ENCODE measurements around the gene NKIRAS1. TPM values are rescaled to one million over a fixed set of nuclear protein-coding genes. Genes with fewer than 3 reads are reported as not detected.

The NKIRAS1 gene
- total RNA-seq, 1 experiment from 2014 or later: 7.7 TPM

DNA sequence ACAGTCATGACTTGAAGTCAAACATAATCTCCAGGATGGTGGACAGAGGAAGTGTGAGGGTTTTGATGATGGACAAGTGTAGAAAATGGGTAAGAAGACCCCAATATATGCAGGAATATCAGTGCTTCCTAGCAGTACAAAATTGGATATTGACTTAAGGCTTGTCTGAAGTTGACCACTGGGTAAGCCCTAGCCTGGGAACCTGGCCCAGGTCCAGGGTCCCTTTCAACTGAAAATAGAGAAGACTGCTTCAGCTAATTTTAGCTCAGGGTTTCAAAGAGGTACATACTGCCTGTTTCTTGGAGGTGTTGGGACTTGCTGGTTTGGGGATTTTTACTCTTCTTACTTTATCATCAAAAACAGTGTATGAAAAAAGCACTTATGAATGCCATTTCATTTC lies 33.0 kb upstream of the NKIRAS1 start:
- TF ChIP-seq, protein P1, sequence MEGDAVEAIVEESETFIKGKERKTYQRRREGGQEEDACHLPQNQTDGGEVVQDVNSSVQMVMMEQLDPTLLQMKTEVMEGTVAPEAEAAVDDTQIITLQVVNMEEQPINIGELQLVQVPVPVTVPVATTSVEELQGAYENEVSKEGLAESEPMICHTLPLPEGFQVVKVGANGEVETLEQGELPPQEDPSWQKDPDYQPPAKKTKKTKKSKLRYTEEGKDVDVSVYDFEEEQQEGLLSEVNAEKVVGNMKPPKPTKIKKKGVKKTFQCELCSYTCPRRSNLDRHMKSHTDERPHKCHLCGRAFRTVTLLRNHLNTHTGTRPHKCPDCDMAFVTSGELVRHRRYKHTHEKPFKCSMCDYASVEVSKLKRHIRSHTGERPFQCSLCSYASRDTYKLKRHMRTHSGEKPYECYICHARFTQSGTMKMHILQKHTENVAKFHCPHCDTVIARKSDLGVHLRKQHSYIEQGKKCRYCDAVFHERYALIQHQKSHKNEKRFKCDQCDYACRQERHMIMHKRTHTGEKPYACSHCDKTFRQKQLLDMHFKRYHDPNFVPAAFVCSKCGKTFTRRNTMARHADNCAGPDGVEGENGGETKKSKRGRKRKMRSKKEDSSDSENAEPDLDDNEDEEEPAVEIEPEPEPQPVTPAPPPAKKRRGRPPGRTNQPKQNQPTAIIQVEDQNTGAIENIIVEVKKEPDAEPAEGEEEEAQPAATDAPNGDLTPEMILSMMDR (IDR thresholded peaks at IDR 0.05; ENCODE audit: unreplicated experiment): no peak
- Mint-ChIP-seq H3K27ac (ENCODE audit: unreplicated experiment) (no peak overlapping the region), H3K36me3 (ENCODE audit: insufficient read depth, unreplicated experiment) (peaks cover 29% of the 10 kb centered on the region), H3K4me1 (ENCODE audit: low read depth, unreplicated experiment) (peaks cover 40% of the 10 kb centered on the region), H3K27me3 (ENCODE audit: unreplicated experiment) (peaks cover 1% of the 10 kb centered on the region), H3K9me3 (ENCODE audit: low read depth, unreplicated experiment) (no peaks in the 10 kb centered on the region), H3K4me3 (ENCODE audit: low read depth, unreplicated experiment) (peak overlapping the region; percentile 9)
- intact Hi-C loops (cut with micrococcal nuclease; ENCODE audit: unreplicated experiment): no loop called here
- BruUV-seq (replicated peaks): no TSS peak
- DNase-seq: no peak
- CTCF ChIA-PET: interaction anchor here (0.5 kb wide), 1 partner anchor 249 kb away, joined by 4 read pairs; no protein-coding TSS in a partner anchor

DNA sequence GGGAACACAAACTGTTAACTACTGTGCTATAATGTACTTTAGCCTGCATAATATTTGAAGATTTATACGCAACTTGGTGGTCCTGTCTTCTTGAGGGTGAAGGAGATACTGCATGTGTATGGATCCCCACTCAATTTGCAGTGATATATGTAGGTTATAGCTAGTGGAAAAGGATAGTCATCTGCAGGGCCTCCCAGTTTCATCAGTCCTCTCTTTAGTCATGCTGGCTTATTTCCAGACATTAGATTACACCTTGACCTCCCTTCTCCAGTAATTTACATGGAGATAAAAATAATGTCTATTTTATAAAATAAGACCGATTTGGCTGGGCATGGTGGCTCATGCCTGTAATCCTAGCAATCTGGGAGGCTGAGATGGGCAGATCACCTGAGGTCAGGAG lies 32.0 kb upstream of the NKIRAS1 start:
- no peak overlapping the region for H3K4me3 Mint-ChIP-seq (ENCODE audit: low read depth, unreplicated experiment)
- no peaks in the 10 kb centered on the region for H3K9me3 Mint-ChIP-seq (ENCODE audit: low read depth, unreplicated experiment)
- no peak overlapping the region for H3K27ac Mint-ChIP-seq (ENCODE audit: unreplicated experiment)
- CTCF ChIA-PET: interaction anchor here (0.6 kb wide), 1 partner anchor 13 kb away, joined by 3 read pairs; no protein-coding TSS in a partner anchor
- TF ChIP-seq, protein P1 (IDR thresholded peaks at IDR 0.05; ENCODE audit: unreplicated experiment): no peak
- H3K4me1 Mint-ChIP-seq (ENCODE audit: low read depth, unreplicated experiment): peaks cover 50% of the 10 kb centered on the region
- peaks cover 38% of the 10 kb centered on the region for H3K36me3 Mint-ChIP-seq (ENCODE audit: insufficient read depth, unreplicated experiment)
- intact Hi-C loops (cut with micrococcal nuclease; ENCODE audit: unreplicated experiment): no loop called here
- H3K27me3 Mint-ChIP-seq (ENCODE audit: unreplicated experiment): peaks cover 11% of the 10 kb centered on the region
- BruUV-seq (replicated peaks): no TSS peak
- no peak for DNase-seq

DNA sequence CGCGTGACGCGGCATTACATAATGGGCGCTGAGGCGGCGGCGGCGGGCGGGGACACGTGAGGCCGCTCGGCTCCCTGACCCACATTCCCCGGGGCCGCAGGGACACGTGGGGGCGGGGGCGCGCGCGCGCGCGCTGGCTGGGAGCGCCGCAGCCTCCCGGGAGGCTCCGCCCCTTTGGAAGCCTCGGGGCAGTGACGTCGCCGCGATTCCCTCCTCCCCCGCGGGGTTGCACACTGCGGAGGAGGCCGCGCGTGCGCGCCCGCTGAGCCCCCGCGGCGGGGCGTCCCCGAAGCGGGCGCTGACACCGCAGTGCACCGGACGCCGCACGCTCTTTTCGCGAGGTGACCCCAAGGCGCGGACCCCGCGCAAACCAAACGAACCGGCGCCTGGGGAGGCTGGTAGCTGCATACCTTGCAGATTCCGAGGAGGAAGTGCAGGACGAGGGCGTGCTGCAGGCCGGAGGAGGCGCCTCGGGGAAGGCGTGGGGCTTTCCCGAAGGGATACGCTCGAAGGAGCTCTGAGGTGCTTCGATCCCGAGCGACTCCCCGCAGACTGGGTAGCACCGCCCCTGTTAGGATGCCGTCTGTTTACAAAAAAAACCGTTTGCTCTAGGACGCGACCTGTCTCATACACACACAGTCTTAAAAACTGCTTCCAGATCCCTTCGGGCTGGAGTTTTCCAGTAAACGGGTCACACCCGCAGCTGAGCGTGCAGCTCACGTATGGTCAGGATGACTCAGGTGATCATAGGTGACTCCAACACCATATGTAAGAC lies 29.3 kb upstream of the NKIRAS1 start:
- Mint-ChIP-seq H3K4me3 (ENCODE audit: low read depth, unreplicated experiment) (peak overlapping the region; percentile 70), H3K4me1 (ENCODE audit: low read depth, unreplicated experiment) (peaks cover 47% of the 10 kb centered on the region), H3K27ac (ENCODE audit: unreplicated experiment) (peak overlapping the region; percentile 89), H3K36me3 (ENCODE audit: insufficient read depth, unreplicated experiment) (peaks cover 39% of the 10 kb centered on the region), H3K27me3 (ENCODE audit: unreplicated experiment) (peaks cover 20% of the 10 kb centered on the region), H3K9me3 (ENCODE audit: low read depth, unreplicated experiment) (no peaks in the 10 kb centered on the region)
- TF ChIP-seq, protein P1 (IDR thresholded peaks at IDR 0.05; ENCODE audit: unreplicated experiment): no peak
- peak; percentile 98 for DNase-seq
- BruUV-seq (replicated peaks): no TSS peak
- intact Hi-C loops (cut with micrococcal nuclease; ENCODE audit: unreplicated experiment): loop anchor here (2.0 kb wide), 2 partner anchors 19 to 29 kb away; partner anchors contain the start of genes NKIRAS1 and RPL15
- CTCF ChIA-PET: interaction anchor here (0.7 to 1.3 kb wide), 5 partner anchors 12 to 149 kb away, joined by 3 to 5 read pairs (median 3); partner anchors contain the start of genes NKIRAS1 and RPL15

DNA sequence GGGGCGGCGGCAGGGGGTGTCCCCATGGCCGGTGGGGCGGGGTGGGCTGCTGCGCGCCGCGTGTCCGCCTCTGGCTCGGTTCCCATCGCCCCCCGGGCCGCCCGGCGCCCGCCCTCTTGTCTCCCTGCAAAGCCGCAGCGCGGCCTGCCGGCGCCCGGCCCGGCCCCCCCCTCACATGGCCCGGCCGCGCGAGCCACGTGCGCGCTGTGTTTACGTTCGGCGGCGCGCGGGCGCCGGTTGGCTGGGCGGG lies 28.8 kb upstream of the NKIRAS1 start:
- Mint-ChIP-seq H3K27me3 (ENCODE audit: unreplicated experiment) (peaks cover 20% of the 10 kb centered on the region), H3K36me3 (ENCODE audit: insufficient read depth, unreplicated experiment) (peaks cover 39% of the 10 kb centered on the region), H3K4me1 (ENCODE audit: low read depth, unreplicated experiment) (peaks cover 47% of the 10 kb centered on the region), H3K9me3 (ENCODE audit: low read depth, unreplicated experiment) (no peaks in the 10 kb centered on the region), H3K4me3 (ENCODE audit: low read depth, unreplicated experiment) (peak overlapping the region; percentile 70), H3K27ac (ENCODE audit: unreplicated experiment) (no peak overlapping the region)
- BruUV-seq (replicated peaks): no TSS peak
- intact Hi-C loops (cut with micrococcal nuclease; ENCODE audit: unreplicated experiment): loop anchor here (2.0 kb wide), 1 partner anchor 19 kb away; no protein-coding TSS in a partner anchor
- DNase-seq: no peak
- TF ChIP-seq, protein P1 (IDR thresholded peaks at IDR 0.05; ENCODE audit: unreplicated experiment): no peak
- CTCF ChIA-PET: interaction anchor here (1.1 kb wide), 1 partner anchor 18 kb away, joined by 5 read pairs; no protein-coding TSS in a partner anchor

Measured in Calu3 (cell line).